HCT116 (cell line): ENCODE data around the gene CXCL8. TPM values are rescaled to one million over a fixed set of nuclear protein-coding genes. Genes with fewer than 3 reads are reported as not detected.

ENCODE experiments used
- ATAC-seq: fragments of 200-7000 bp; cut with Tn5 transposase; 2 replicates; pipeline ENCODE4 v1.9.1; 2020; ENCODE audit warnings: mild to moderate bottlenecking, moderate library complexity
- BruUV-seq: library from RNA; stranded (reverse); fragments of 400-500 nt; replicated peaks from 2 replicates; lab custom pipeline; 2021; lab: Mats Ljungman, UMichigan
- CTCF ChIA-PET: fragments of 300-600 bp; sonication (Branson Sonifier 250); formaldehyde crosslinking; loops from one replicate; lab custom pipeline; 2021; ENCODE audit warnings: antibody characterized with exemption; lab: Charles Lee
- POLR2A ChIA-PET: fragments of 300-600, 350-600 bp; sonication (Branson Sonifier 250); formaldehyde crosslinking; loops from one replicate; lab custom pipeline; 2021; ENCODE audit warnings: antibody characterized with exemption; lab: Charles Lee
- RAD21 ChIA-PET, 2 experiments: fragments of 300-600 bp; sonication (Branson Sonifier 250); formaldehyde crosslinking; loops; one replicate each; lab custom pipeline; 2023; ENCODE audit warnings: low total read pairs in 2 of 2; ENCODE audit not compliant: uncharacterized antibody in 2 of 2, unreplicated experiment in 2 of 2, low non-redundant PET in 1 of 2; lab: Charles Lee
- DNase-seq: peaks from one replicate; pipeline ENCODE4 v3.0.0-alpha.2; 2010; ENCODE audit warnings: low read depth, low spot score
- H2AFZ ChIP-seq: fragments of 200-600 bp; shearing (Covaris generic), sonication (generic); 2 replicates; pipeline ENCODE4 v1.6.1; 2017; ENCODE audit warnings: low read depth, mixed run types, mixed read lengths, antibody characterized with exemption, low read length; ENCODE audit not compliant: poor library complexity, severe bottlenecking
- H3K27ac ChIP-seq: 2 replicates; pipeline ENCODE4 v1.5.1; 2012; ENCODE audit warnings: low read depth, low read length
- H3K27me3 ChIP-seq: fragments of 200-600 bp; sonication (generic); 2 replicates; pipeline ENCODE4 v1.6.1; 2016; ENCODE audit warnings: mixed run types, low read length, mixed read lengths; ENCODE audit not compliant: insufficient read depth
- H3K36me3 ChIP-seq, 2 experiments: fragments of 200-500 bp in 1 of 2; fragments of 200-600 bp in 1 of 2; sonication (Bioruptor generic) in 1 of 2; sonication (generic) in 1 of 2; 2 replicates each; pipeline versions ENCODE4 v1.5.1 to v1.6.1; 2014 to 2016; ENCODE audit warnings: low read length in 2 of 2, inconsistent platforms in 1 of 2, mixed read lengths in 1 of 2, mixed run types in 1 of 2; ENCODE audit not compliant: insufficient read depth in 2 of 2, control insufficient read depth in 1 of 2
- H3K4me1 ChIP-seq, 2 experiments: fragments of 200-600 bp in 1 of 2; sonication (generic) in 1 of 2; 2 replicates each; pipeline versions ENCODE4 v1.5.1 to v1.6.1; 2012 to 2017; ENCODE audit warnings: low read length in 2 of 2, inconsistent platforms in 1 of 2, mild to moderate bottlenecking in 1 of 2, mixed read lengths in 1 of 2, mixed run types in 1 of 2, moderate library complexity in 1 of 2; ENCODE audit not compliant: insufficient read depth in 2 of 2, control insufficient read depth in 1 of 2
- H3K4me2 ChIP-seq: fragments of 200-600 bp; sonication (generic); 2 replicates; pipeline ENCODE4 v1.6.1; 2017; ENCODE audit warnings: mixed run types, low read length, mixed read lengths
- H3K4me3 ChIP-seq, 2 experiments: fragments of 200-600 bp in 1 of 2; sonication (generic) in 1 of 2; replicated peaks in 1 of 2; 2 replicates each; pipeline ENCODE4 v1.5.1; 2011 to 2016; ENCODE audit warnings: low read length in 2 of 2, control low read depth in 1 of 2, low read depth in 1 of 2, mild to moderate bottlenecking in 1 of 2, mixed read lengths in 1 of 2, mixed run types in 1 of 2
- H3K79me2 ChIP-seq: fragments of 200-600 bp; sonication (generic); 2 replicates; pipeline ENCODE4 v1.6.1; 2017; ENCODE audit warnings: mild to moderate bottlenecking, mixed run types, low read length, moderate library complexity, mixed read lengths; ENCODE audit not compliant: insufficient read depth
- H3K9ac ChIP-seq: fragments of 200-600 bp; sonication (generic); 2 replicates; pipeline ENCODE4 v1.6.1; 2016; ENCODE audit warnings: low read length, mixed read lengths
- H3K9me2 ChIP-seq: fragments of 200-600 bp; sonication (generic), shearing (Covaris generic); 2 replicates; pipeline ENCODE4 v1.6.1; 2017; ENCODE audit warnings: mixed run types, mild to moderate bottlenecking, moderate library complexity; ENCODE audit not compliant: insufficient read depth
- H3K9me3 ChIP-seq, 2 experiments: fragments of 200-500 bp in 1 of 2; fragments of 200-600 bp in 1 of 2; sonication (Bioruptor generic) in 1 of 2; sonication (generic) in 1 of 2; 2 replicates each; pipeline ENCODE4 v1.6.1; 2014 to 2017; ENCODE audit warnings: low read length in 2 of 2, mixed read lengths in 2 of 2, inconsistent platforms in 1 of 2, low read depth in 1 of 2, mild to moderate bottlenecking in 1 of 2, mixed run types in 1 of 2, moderate library complexity in 1 of 2; ENCODE audit not compliant: control insufficient read depth in 1 of 2, insufficient read depth in 1 of 2
- H4K20me1 ChIP-seq: fragments of 200-600 bp; sonication (generic), shearing (Covaris generic); 2 replicates; pipeline ENCODE4 v1.6.1; 2017; ENCODE audit warnings: mixed run types, mild to moderate bottlenecking, moderate library complexity; ENCODE audit not compliant: insufficient read depth
- CBX3 ChIP-seq: IDR thresholded peaks from 2 replicates; pipeline ENCODE4 v1.6.1; 2012; ENCODE audit warnings: low read depth
- CEBPB ChIP-seq: IDR thresholded peaks from 2 replicates; pipeline ENCODE4 v1.6.1; 2012; ENCODE audit warnings: low read depth
- EZH2 ChIP-seq: fragments of 200-600 bp; sonication (generic); IDR thresholded peaks from 2 replicates; pipeline ENCODE4 v1.6.1; 2017; ENCODE audit warnings: antibody characterized with exemption, mixed run types
- EZH2phosphoT487 ChIP-seq: fragments of 200-600 bp; IDR thresholded peaks from 2 replicates; pipeline ENCODE4 v1.6.1; 2018; ENCODE audit warnings: antibody characterized with exemption, borderline replicate concordance
- FOSL1 ChIP-seq: IDR thresholded peaks from 2 replicates; pipeline ENCODE4 v1.6.1; 2012; ENCODE audit warnings: low read depth
- JUND ChIP-seq: IDR thresholded peaks from 2 replicates; pipeline ENCODE4 v1.6.1; 2012
- MAX ChIP-seq: IDR thresholded peaks from 2 replicates; pipeline ENCODE4 v1.6.1; 2012
- POLR2A ChIP-seq: IDR thresholded peaks from 2 replicates; pipeline ENCODE4 v1.7.0; 2011; ENCODE audit warnings: borderline replicate concordance; ENCODE audit not compliant: insufficient read depth, insufficient read length; ENCODE audit errors: extremely low read depth
- POLR2AphosphoS5 ChIP-seq: IDR thresholded peaks from 2 replicates; pipeline ENCODE4 v1.6.1; 2011; ENCODE audit warnings: mild to moderate bottlenecking, low read depth, low read length, moderate library complexity
- RAD21 ChIP-seq: IDR thresholded peaks from 2 replicates; pipeline ENCODE4 v1.6.1; 2012; ENCODE audit warnings: low read depth, mild to moderate bottlenecking
- SIN3A ChIP-seq: IDR thresholded peaks from 2 replicates; pipeline ENCODE4 v1.6.1; 2012; ENCODE audit warnings: low read depth
- SP1 ChIP-seq: IDR thresholded peaks from 2 replicates; pipeline ENCODE4 v1.6.1; 2012; ENCODE audit warnings: low read depth
- SRF ChIP-seq: IDR thresholded peaks from 2 replicates; pipeline ENCODE4 v1.6.1; 2012; ENCODE audit warnings: low read depth
- TCF7L2 ChIP-seq: IDR thresholded peaks from 2 replicates; pipeline ENCODE4 v1.7.0; 2011; ENCODE audit warnings: borderline replicate concordance, inconsistent platforms; ENCODE audit not compliant: insufficient read depth, insufficient read length; ENCODE audit errors: extremely low read depth
- ZBTB33 ChIP-seq: IDR thresholded peaks from 2 replicates; pipeline ENCODE4 v1.6.1; 2011; ENCODE audit warnings: mild to moderate bottlenecking, low read length, moderate library complexity; ENCODE audit not compliant: insufficient replicate concordance; ENCODE audit errors: extremely low read depth
- intact Hi-C: fragments of 100-400 bp; cut with micrococcal nuclease; formaldehyde crosslinking; loops from 2 replicates; pipeline ENCODE4 v1.10.0; 2022
- total RNA-seq: library from RNA; stranded (reverse); gene quantifications from one replicate; pipeline ENCODE4 v1.2.1, GENCODE V29; 2021; ENCODE audit not compliant: unreplicated experiment

CXCL8 gene
- total RNA-seq, 1 experiment from 2014 or later, result 1.8 TPM

GRCh38 chr4:73704314-73705055 lies 35.9 kb upstream of the CXCL8 start:
- no peaks in the 10 kb centered on the region for H3K79me2 ChIP-seq
- no TSS peak for BruUV-seq
- peak; percentile 66 for TF ChIP-seq POLR2AphosphoS5
- TF ChIP-seq EZH2, result no peak
- peak; percentile 98 for TF ChIP-seq CBX3
- peak; percentile 31; the same call in 1 of the 2 replicates for TF ChIP-seq RAD21
- TF ChIP-seq POLR2A, result no peak
- no peak for TF ChIP-seq EZH2phosphoT487
- TF ChIP-seq SP1, result peak; percentile 89
- no peak for TF ChIP-seq ZBTB33
- peak; percentile 69; the same call in 1 of the 2 replicates for TF ChIP-seq SIN3A
- peak; percentile 64 for TF ChIP-seq TCF7L2
- TF ChIP-seq FOSL1, result peak; percentile 70
- peak; percentile 92 for TF ChIP-seq MAX
- peak; percentile 100 for TF ChIP-seq CEBPB
- peak; percentile 83 for TF ChIP-seq JUND
- TF ChIP-seq SRF, result 0 out of 2 replicates have a peak, but pooled peaks have one; percentile 17
- peak overlapping the region; percentile 49 for H3K4me2 ChIP-seq
- ChIA-PET CTCF (interaction anchor here (0.8 to 2.3 kb wide), 2 partner anchors 26 to 430 kb away, joined by 3 to 6 read pairs; no protein-coding TSS in a partner anchor), RAD21 (interaction anchor here in 1 of 2 experiments (0.6 kb wide), 1 partner anchor 101 kb away, joined by 4 read pairs; no protein-coding TSS in a partner anchor), POLR2A (interaction anchor here (0.7 to 1.4 kb wide), 6 partner anchors 10 to 404 kb away, joined by 3 to 4 read pairs (median 3); partner anchors contain the start of gene CXCL8)
- no peak overlapping the region for H3K27ac ChIP-seq
- peaks cover 14 to 41% of the 10 kb centered on the region in 2 experiments for H3K4me1 ChIP-seq
- H3K4me3 ChIP-seq, result no peak overlapping the region
- intact Hi-C loops, result no loop called here
- H3K36me3 ChIP-seq, result no peaks in the 10 kb centered on the region
- peak overlapping the region; percentile 55 for H2AFZ ChIP-seq
- H3K9me2 ChIP-seq, result no peaks in the 10 kb centered on the region
- DNase-seq (peak; percentile 82), ATAC-seq (peak; percentile 70)
- H4K20me1 ChIP-seq, result no peaks in the 10 kb centered on the region
- H3K9ac ChIP-seq, result no peak overlapping the region
- H3K9me3 ChIP-seq, result no peaks in the 10 kb centered on the region
- no peaks in the 10 kb centered on the region for H3K27me3 ChIP-seq
